SU-DHL-6 (cell line): ENCODE measurements around the gene SH3PXD2B.

Experiments used
- H2AFZ ChIP-seq: fragments of 200-600 bp; sonication (generic); 2 replicates; pipeline ENCODE4 v1.6.1; 2014; ENCODE audit warnings: low read depth, mild to moderate bottlenecking, moderate library complexity, mixed read lengths, antibody characterized with exemption, low read length; ENCODE audit not compliant: severe bottlenecking
- H3F3A ChIP-seq: fragments of 200-600 bp; shearing (Covaris generic); 2 replicates; pipeline ENCODE4 v1.6.0; 2016; ENCODE audit warnings: antibody characterized with exemption, mild to moderate bottlenecking; ENCODE audit not compliant: insufficient read depth
- H3K27ac ChIP-seq: fragments of 200-600 bp; sonication (generic); 2 replicates; pipeline ENCODE4 v1.5.1; 2016; ENCODE audit warnings: low read depth, mild to moderate bottlenecking, low read length, moderate library complexity, mixed read lengths
- H3K27me3 ChIP-seq: fragments of 200-600 bp; sonication (generic), shearing (Covaris generic); 2 replicates; pipeline ENCODE4 v1.6.0; 2014; ENCODE audit warnings: mild to moderate bottlenecking, low read length
- H3K36me3 ChIP-seq: fragments of 200-600 bp; sonication (generic); 2 replicates; pipeline ENCODE4 v1.6.1; 2014; ENCODE audit warnings: mild to moderate bottlenecking, low read length, mixed read lengths
- H3K4me2 ChIP-seq: fragments of 300-600, 200-600 bp; shearing (Covaris generic), sonication (generic); 2 replicates; pipeline ENCODE4 v1.6.0; 2014; ENCODE audit warnings: low read length, low read depth, mild to moderate bottlenecking; ENCODE audit not compliant: poor library complexity, severe bottlenecking
- H3K4me3 ChIP-seq: fragments of 200-600 bp; sonication (generic); 2 replicates; pipeline ENCODE4 v1.5.1; 2014; ENCODE audit warnings: antibody characterized with exemption, low read length, mild to moderate bottlenecking, mixed read lengths; ENCODE audit not compliant: insufficient read depth, poor library complexity, severe bottlenecking
- H3K79me2 ChIP-seq: fragments of 200-600 bp; sonication (generic); 2 replicates; pipeline ENCODE4 v1.6.1; 2014; ENCODE audit warnings: mild to moderate bottlenecking, low read length, moderate library complexity; ENCODE audit not compliant: insufficient read depth
- H3K9ac ChIP-seq: fragments of 200-600 bp; sonication (generic); 2 replicates; pipeline ENCODE4 v1.7.0; 2014; ENCODE audit warnings: mild to moderate bottlenecking, low read length
- H3K9me2 ChIP-seq: fragments of 200-600 bp; sonication (generic); replicated peaks from 2 replicates; pipeline ENCODE4 v1.6.1; 2014; ENCODE audit warnings: low read length; ENCODE audit not compliant: insufficient read depth
- H3K9me3 ChIP-seq: fragments of 200-600 bp; sonication (generic); 2 replicates; pipeline ENCODE4 v1.6.1; 2014; ENCODE audit warnings: low read length, mixed read lengths; ENCODE audit not compliant: insufficient read depth
- H4K20me1 ChIP-seq: fragments of 200-600 bp; sonication (generic); 2 replicates; pipeline ENCODE4 v1.6.1; 2014; ENCODE audit warnings: low read depth, mild to moderate bottlenecking, antibody characterized with exemption, low read length, moderate library complexity, mixed read lengths
- EZH2phosphoT487 ChIP-seq: fragments of 200-600 bp; sonication (generic), shearing (Covaris generic); conservative IDR thresholded peaks from 2 replicates; pipeline ENCODE4 v1.6.1; 2018; ENCODE audit warnings: mild to moderate bottlenecking, antibody characterized with exemption, low read length, moderate library complexity, mixed read lengths
- TF ChIP-seq, protein P1 (sequence below): fragments of 200-600 bp; sonication (generic); IDR thresholded peaks from one replicate; pipeline ENCODE4 v1.5.1; 2017; ENCODE audit warnings: antibody characterized with exemption, mild to moderate bottlenecking, low read length, moderate library complexity; ENCODE audit not compliant: insufficient read depth, poor library complexity, severe bottlenecking

SH3PXD2B gene

DNA sequence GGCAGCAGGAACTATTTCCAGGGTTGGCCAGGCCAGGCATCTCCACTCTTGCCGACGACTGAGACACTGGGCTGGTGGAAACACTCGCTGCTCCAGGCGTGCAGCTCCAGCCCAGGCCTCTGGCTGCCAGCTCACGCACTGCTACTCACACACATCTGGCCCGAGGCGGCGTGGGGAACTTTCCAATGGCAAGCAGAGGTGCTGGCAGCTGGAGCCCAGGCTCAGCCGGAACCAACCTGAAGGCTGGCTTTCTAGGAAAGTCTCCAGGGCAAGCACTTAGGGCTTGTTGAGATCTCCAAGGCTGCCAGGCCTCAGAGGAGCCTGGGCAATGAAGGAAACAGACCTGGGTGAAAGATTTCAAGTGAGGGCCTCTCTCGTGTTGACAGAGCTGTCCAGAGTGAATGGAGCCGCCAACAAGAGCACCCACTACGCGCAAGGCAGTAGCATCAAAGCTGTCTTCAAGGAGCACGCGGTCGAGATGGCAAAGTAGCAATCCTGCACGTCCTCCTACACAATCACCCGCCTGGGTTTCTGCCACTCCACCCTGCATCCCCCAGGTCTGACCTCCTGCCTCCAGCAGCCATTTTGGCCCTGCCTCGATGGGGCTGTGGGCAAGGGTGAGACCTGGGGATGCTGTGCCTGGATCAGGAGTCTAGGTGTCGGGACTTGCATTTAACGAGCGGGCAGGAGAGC, 14.4 kb downstream of the SH3PXD2B start:
- H3K4me3 ChIP-seq, result no peak overlapping the region
- TF ChIP-seq EZH2phosphoT487, result no peak
- TF ChIP-seq, protein P1, sequence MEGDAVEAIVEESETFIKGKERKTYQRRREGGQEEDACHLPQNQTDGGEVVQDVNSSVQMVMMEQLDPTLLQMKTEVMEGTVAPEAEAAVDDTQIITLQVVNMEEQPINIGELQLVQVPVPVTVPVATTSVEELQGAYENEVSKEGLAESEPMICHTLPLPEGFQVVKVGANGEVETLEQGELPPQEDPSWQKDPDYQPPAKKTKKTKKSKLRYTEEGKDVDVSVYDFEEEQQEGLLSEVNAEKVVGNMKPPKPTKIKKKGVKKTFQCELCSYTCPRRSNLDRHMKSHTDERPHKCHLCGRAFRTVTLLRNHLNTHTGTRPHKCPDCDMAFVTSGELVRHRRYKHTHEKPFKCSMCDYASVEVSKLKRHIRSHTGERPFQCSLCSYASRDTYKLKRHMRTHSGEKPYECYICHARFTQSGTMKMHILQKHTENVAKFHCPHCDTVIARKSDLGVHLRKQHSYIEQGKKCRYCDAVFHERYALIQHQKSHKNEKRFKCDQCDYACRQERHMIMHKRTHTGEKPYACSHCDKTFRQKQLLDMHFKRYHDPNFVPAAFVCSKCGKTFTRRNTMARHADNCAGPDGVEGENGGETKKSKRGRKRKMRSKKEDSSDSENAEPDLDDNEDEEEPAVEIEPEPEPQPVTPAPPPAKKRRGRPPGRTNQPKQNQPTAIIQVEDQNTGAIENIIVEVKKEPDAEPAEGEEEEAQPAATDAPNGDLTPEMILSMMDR, result no peak

DNA sequence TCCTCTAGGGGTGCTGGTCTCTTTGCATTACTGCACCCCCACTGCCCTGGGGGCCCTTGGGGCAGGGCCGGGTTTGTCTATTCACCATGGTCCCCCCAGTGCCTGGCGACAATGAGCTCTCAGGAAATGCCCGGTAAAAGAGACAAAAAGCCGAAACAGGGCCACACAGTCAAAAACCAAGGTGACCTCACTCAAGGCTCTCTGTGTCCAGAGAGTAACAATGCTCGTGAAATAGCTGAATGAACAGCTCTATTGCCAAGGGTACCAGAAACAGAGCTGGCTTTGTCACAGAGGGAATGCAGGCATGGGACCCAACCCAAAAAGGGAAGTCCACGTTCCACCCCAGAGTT, 16.0 kb downstream of the SH3PXD2B start:
- H3K27me3 ChIP-seq, result no peaks in the 10 kb centered on the region
- no peaks in the 10 kb centered on the region for H3K36me3 ChIP-seq
- H4K20me1 ChIP-seq, result no peaks in the 10 kb centered on the region
- no peaks in the 10 kb centered on the region for H3K9me2 ChIP-seq
- no peaks in the 10 kb centered on the region for H3K79me2 ChIP-seq
- no peaks in the 10 kb centered on the region for H3K9me3 ChIP-seq
- H3K9ac ChIP-seq, result no peak overlapping the region
- H3K4me3 ChIP-seq, result no peak overlapping the region
- H2AFZ ChIP-seq, result no peak overlapping the region
- TF ChIP-seq, protein P1, result no peak
- no peak for TF ChIP-seq EZH2phosphoT487
- no peaks in the 10 kb centered on the region for H3F3A ChIP-seq
- no peak overlapping the region for H3K4me2 ChIP-seq
- H3K27ac ChIP-seq, result no peak overlapping the region

More for the DNA sequence above, 14.4 kb downstream of the SH3PXD2B start:
- Histone ChIP-seq H3K9me2 (no peaks in the 10 kb centered on the region), H3K27ac (no peak overlapping the region), H4K20me1 (no peaks in the 10 kb centered on the region), H3K9me3 (no peaks in the 10 kb centered on the region), H3K36me3 (no peaks in the 10 kb centered on the region), H3F3A (no peaks in the 10 kb centered on the region), H3K4me2 (no peak overlapping the region), H3K27me3 (no peaks in the 10 kb centered on the region), H2AFZ (no peak overlapping the region), H3K9ac (no peak overlapping the region), H3K79me2 (no peaks in the 10 kb centered on the region)

DNA sequence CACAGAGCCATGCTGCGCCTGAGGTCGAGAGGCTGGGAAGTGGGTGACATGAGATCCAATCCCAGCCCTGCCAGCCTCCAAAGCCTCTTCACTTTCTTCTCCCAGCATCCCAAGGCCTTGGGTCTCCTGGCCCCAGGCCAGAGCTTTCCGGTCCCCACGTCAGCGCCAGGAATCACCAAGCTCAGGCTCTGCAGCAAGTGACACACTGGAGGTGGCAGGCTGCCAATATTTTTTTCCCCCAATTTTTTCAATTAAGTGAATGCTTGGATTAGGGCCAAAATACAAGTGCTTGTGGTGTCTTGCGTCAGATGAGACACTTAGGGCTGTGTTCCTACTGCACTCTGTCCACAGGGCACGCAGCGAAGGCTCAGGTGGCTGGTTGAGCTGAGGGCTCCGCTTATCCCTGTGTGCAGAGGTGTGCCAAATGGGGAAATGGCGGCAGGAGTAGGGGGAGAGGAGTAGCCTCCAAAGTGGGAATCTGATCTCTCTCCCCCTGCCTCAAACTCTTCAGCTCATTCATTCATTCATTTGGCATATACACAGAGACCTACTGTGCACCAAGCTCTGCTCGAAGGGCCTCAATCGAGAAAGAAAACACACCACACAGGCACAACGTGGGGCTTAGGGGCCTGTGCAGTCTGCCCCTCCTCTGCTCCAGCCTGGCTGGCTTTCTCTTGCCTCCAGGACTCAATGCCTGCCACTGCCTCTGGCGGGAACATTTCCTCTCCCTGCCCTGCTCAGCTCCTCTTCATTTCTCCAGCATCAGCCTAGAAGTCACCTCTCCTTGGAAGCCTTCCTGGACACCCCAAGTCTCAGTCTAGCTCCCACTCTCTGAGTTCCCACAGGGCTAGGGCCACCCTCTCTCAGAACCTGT, 16.6 kb downstream of the SH3PXD2B start:
- no peak overlapping the region for H3K4me3 ChIP-seq
- H3K4me2 ChIP-seq, result no peak overlapping the region
- H3F3A ChIP-seq, result no peaks in the 10 kb centered on the region
- no peak overlapping the region for H3K27ac ChIP-seq
- H3K27me3 ChIP-seq, result no peaks in the 10 kb centered on the region
- H3K9me2 ChIP-seq, result no peaks in the 10 kb centered on the region
- H3K79me2 ChIP-seq, result no peaks in the 10 kb centered on the region
- no peaks in the 10 kb centered on the region for H4K20me1 ChIP-seq
- H2AFZ ChIP-seq, result no peak overlapping the region
- H3K9me3 ChIP-seq, result no peaks in the 10 kb centered on the region
- H3K36me3 ChIP-seq, result no peaks in the 10 kb centered on the region
- no peak for TF ChIP-seq EZH2phosphoT487
- TF ChIP-seq, protein P1, result no peak
- H3K9ac ChIP-seq, result no peak overlapping the region
